ENCODE measurements around the gene CAMKK2. TPM values are rescaled to one million over a fixed set of nuclear protein-coding genes. Genes with fewer than 3 reads are reported as not detected.

Gene CAMKK2
- total and polyA plus RNA-seq, 2 of the 13 experiments (the other 11 are each of a cell fraction or from before 2014, with no cell fraction given): 18.8 to 20.0 TPM

GRCh38 chr12:121253638-121254335 lies 42.7 kb downstream of the CAMKK2 start:
- TF ChIP-seq BRCA1 (CRISPR knock-in tag; IDR thresholded peaks at IDR 0.05) (no peak), HHEX (CRISPR knock-in tag; IDR thresholded peaks at IDR 0.05) (no peak), GATA4 (IDR thresholded peaks at IDR 0.05; ENCODE audit: borderline replicate concordance, low read depth) (no peak), ZNF530 (CRISPR knock-in tag; IDR thresholded peaks at IDR 0.05; ENCODE audit: low read depth) (no peak), SIN3B (IDR thresholded peaks at IDR 0.05; ENCODE audit: low read length) (no peak)
- TF ChIP-seq, protein P1, sequence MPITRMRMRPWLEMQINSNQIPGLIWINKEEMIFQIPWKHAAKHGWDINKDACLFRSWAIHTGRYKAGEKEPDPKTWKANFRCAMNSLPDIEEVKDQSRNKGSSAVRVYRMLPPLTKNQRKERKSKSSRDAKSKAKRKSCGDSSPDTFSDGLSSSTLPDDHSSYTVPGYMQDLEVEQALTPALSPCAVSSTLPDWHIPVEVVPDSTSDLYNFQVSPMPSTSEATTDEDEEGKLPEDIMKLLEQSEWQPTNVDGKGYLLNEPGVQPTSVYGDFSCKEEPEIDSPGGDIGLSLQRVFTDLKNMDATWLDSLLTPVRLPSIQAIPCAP (CRISPR knock-in tag; IDR thresholded peaks at IDR 0.05; ENCODE audit: low read depth): no peak
- TF ChIP-seq, protein P2, sequence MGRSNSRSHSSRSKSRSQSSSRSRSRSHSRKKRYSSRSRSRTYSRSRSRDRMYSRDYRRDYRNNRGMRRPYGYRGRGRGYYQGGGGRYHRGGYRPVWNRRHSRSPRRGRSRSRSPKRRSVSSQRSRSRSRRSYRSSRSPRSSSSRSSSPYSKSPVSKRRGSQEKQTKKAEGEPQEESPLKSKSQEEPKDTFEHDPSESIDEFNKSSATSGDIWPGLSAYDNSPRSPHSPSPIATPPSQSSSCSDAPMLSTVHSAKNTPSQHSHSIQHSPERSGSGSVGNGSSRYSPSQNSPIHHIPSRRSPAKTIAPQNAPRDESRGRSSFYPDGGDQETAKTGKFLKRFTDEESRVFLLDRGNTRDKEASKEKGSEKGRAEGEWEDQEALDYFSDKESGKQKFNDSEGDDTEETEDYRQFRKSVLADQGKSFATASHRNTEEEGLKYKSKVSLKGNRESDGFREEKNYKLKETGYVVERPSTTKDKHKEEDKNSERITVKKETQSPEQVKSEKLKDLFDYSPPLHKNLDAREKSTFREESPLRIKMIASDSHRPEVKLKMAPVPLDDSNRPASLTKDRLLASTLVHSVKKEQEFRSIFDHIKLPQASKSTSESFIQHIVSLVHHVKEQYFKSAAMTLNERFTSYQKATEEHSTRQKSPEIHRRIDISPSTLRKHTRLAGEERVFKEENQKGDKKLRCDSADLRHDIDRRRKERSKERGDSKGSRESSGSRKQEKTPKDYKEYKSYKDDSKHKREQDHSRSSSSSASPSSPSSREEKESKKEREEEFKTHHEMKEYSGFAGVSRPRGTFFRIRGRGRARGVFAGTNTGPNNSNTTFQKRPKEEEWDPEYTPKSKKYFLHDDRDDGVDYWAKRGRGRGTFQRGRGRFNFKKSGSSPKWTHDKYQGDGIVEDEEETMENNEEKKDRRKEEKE (IDR thresholded peaks at IDR 0.05): no peak
- no peak for FAIRE-seq
- H2AFZ ChIP-seq (ENCODE audit: low read length): no peak overlapping the region
- intact Hi-C loops (cut with micrococcal nuclease; ENCODE audit: unreplicated experiment): no loop called here
- ChIA-PET POLR2A (no interaction called here), CTCF (ENCODE audit: low intra/inter-chr PET ratio, low total read pairs) (no interaction called here)
- ATAC-seq: no peak
- H3K9ac ChIP-seq (ENCODE audit: insufficient read depth, low read depth, low read length): no peak overlapping the region
- no peaks in the 10 kb centered on the region for H4K20me1 ChIP-seq (ENCODE audit: insufficient read depth, low read length)
- no TSS peak for BruUV-seq (replicated peaks)
- in situ Hi-C loops (cut with HindIII; ENCODE audit: extremely low pct_ligation_motif_present, low pct_unique_long_range_greater_than_20kb): no loop called here
- no peaks in the 10 kb centered on the region for H3K79me2 ChIP-seq (ENCODE audit: insufficient read depth, low read length)
- H3K27me3 ChIP-seq (ENCODE audit: control insufficient read depth in 1 of 2, insufficient read depth in 2 of 2, low read length in 2 of 2): no peaks in the 10 kb centered on the region
- no peaks in the 10 kb centered on the region for H3K9me3 ChIP-seq (ENCODE audit: low read length)
- no peak overlapping the region for H3K4me3 ChIP-seq (replicated peaks in 1 of 3; ENCODE audit: insufficient read depth in 1 of 3, low read depth in 2 of 3, low read length in 3 of 3)
- H3K4me1 ChIP-seq (ENCODE audit: insufficient read depth, low read length): no peaks in the 10 kb centered on the region
- DNase-seq (ENCODE audit: low spot score): no peak
- peaks cover 31 to 57% of the 10 kb centered on the region in 2 experiments for H3K36me3 ChIP-seq (replicated peaks in 1 of 2; ENCODE audit: control insufficient read depth in 1 of 2, insufficient read depth in 2 of 2, low read length in 2 of 2)
- WGBS (ENCODE audit: low lambda C conversion rate): 98% methylated on average over 13 of the region's 15 CpGs
- no peak overlapping the region for H3K27ac ChIP-seq (ENCODE audit: extremely low read length, insufficient read depth, low read length)
- H3K4me2 ChIP-seq (ENCODE audit: low read depth, low read length): no peak overlapping the region
